Mucosa of gallbladder (tissue), 1 donor: Measurements from ENCODE around the gene WDFY4. TPM values are rescaled to one million over a fixed set of nuclear protein-coding genes. Genes with fewer than 3 reads are reported as not detected.
A peak's percentile ranks its signal among the peaks of the same experiment; 100 is the strongest.

Experiments used
- DNase-seq: peaks from one replicate; pipeline ENCODE4 v3.0.0-alpha.2; 2020; ENCODE audit warnings: low spot score
- total RNA-seq: library from RNA; stranded (reverse); gene quantifications from one replicate; pipeline ENCODE4 v1.2.1, GENCODE V29; 2021
- donor health status: DM: no; HTN: no; CAD: no.

Gene WDFY4
- total RNA-seq, 1 donor from 2014 or later, result 8.7 TPM

DNA sequence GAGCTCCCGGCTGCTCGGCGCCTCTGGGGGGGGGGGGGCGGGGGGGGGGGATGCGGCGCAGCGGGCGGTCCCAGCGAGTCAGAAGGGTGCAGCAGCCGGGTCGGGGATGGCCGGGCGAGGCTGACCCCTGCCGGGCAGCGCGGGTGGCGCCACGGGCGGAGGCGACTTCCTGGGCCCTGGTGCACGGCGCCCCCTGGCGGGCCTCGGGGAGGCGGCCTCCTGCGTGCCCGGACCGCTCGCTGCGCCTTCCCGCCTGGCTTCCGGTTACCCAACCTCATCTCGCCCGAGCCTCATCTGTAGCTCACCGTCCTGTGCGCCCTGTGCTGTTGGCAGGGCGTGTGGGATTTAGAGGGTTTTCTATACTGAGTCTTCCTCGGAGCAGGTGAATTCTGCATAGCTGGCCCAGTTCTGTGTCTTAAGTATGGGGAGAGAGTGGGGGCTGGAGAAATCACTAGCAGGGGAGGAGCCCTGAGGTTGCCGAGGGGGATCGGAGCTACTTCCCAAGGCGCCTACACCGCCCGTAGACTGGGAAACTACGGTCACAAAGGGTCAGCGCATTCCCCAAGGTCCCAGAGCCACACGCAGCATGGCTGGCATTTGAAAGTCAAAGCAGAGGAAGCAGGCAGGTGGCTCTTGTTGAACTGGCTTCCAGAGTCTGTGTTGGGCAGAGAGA is 28.3 kb upstream of the WDFY4 start:
- DNase-seq, result peak; percentile 93

DNA sequence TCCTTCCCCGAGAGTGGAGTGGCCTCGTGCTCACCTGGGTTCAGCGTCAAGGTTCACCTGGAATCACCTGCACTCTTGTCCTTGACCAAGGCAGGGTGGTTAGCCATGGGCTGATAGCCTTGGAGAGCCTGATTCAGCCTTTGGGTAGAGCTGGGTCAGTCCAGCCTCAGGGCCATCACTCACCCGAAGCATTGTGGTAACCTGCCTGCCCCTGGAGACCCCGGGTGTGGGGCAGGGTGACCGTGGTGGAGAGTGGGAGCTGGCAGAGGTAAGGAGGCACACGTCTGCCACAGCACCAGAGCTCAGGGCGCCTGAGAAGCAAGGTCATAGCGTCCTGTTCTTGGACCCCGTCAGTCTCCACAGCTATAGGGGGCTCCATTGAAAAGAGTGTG is 27.8 kb upstream of the WDFY4 start:
- DNase-seq, result no peak

DNA sequence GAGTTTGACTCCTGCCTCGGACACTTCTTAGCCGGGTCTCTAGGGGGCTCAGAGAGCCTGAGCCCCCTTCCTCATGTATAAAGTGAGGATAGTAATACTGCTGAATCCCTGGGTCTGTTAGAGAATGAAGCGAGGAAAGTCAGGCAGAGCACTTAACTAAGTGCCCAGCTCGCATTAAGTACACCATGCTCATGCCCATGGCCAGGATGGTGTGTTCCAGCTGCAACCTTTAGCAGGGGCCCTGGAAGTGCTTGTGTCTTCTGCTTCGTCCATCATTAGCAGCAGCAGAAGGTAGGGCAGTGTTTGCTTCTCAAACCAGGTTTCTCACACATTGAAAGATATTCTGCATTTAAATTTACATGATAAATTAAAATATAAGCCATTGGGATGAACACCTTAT is 27.3 kb upstream of the WDFY4 start:
- no peak for DNase-seq

DNA sequence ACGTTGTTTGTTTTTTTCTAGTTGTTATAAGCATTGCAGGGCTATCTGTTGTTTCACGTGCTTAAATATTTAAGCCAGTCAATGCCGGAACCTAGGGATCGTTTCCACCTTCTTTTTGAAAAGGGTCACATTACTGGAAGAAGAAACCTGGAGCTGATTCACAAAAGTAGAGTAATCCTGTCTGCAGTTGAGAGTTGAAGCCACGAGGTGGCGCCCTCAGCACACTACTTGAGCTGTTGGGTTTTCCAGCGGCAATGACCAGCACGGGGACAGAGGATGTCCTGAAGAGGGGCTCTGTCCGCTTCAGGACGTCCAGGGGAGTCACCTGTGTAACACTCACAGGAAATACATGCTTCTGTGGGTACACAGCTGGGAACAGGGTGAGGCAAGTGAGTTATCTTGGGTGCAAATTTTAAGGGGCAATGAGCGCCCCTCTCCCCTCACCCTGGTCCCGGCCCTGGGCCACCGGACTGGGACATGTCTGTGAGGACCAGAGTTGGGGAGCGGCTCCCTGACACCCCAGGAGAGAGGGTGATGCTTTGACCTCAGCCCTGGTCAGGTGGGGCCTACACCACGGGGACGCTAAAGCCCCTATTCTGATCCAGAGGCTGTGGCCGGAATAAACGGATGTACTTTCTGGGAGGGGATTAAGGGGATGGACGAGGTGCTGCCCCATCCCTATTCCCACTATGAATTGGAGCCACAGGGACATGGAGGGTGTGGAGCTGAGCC is 26.3 kb upstream of the WDFY4 start:
- DNase-seq, result peak; percentile 79

DNA sequence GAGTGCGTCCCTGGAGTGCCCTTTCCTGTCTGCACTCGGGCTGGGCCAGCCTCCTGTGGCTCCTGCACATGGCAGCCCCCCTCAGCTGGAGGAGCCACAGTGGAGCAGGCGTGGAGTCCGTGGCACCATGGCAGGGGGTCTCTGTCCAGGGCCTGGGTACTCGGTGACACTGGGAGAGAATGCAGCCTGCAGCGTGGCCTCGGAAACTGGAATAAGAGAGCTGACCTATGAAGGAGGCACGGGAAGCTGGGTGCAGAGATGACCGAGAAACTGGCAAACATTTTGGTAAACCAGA is 25.8 kb upstream of the WDFY4 start:
- no peak for DNase-seq

DNA sequence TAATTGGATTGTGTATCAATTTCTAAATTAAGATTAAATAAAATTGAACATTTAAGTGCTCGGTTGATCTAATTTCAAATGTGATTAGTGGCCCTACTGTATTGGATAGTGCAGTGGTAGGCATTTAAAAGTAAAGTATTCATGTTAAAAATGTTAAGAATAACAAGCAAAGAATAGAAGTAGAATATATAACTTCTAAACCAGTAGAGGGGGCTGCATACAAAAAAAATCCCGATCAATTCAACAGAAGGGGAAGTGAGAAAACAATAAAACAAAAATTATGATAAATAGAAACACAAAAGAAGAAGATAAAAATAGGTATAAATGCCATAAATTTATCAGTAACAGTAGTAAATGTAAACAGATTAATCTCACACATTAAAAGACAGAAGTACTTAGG is 24.9 kb upstream of the WDFY4 start:
- DNase-seq, result no peak

DNA sequence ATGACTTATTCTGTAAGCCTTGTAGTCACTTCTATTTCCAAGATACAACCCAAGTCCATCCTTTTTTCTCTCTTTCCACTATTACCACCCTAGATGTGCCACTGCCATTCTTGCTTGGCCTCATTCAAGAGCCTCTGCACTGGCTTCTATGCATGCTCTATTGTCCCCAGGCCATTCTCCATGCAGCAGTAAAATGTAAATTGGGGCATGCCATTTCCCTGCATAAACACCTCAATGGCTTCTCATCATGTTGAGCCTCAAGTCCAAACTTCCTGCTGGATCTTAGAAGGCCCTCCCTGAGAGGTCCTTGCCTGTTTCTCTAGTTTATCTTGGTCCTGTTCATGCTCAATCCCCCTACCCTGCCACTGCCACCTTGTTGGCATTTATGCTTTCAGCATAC is 23.2 kb upstream of the WDFY4 start:
- no peak for DNase-seq

DNA sequence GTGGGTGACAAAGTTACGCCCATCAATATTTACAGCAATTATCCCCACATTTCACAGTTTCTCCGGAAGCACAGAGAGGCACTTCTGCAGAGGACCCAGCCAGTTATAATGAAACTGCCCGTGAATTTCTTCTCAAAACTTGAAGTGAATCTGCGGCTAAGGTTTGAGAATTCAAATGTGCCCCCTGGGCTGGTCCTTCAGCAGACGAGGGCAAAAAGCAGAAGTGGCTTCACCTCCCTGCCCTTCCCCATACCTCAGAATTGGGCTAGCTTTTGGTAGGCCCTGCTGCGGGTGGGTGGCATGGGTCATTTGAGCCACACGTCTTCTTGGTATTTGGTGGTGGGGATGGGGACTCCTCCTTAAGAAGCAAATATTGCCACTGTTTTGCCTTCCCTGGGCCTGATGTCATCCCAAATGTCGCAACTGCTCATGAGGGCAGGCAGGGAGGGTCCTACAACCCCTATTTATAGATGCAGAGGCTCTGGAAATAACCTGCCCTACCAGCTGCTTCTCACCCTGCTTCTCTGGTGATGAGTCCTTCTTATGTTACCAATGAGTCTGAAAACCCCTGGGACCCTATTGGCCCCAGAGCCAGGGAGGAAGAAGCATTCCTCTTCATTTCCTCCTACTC is 16.6 kb upstream of the WDFY4 start:
- DNase-seq, result no peak

DNA sequence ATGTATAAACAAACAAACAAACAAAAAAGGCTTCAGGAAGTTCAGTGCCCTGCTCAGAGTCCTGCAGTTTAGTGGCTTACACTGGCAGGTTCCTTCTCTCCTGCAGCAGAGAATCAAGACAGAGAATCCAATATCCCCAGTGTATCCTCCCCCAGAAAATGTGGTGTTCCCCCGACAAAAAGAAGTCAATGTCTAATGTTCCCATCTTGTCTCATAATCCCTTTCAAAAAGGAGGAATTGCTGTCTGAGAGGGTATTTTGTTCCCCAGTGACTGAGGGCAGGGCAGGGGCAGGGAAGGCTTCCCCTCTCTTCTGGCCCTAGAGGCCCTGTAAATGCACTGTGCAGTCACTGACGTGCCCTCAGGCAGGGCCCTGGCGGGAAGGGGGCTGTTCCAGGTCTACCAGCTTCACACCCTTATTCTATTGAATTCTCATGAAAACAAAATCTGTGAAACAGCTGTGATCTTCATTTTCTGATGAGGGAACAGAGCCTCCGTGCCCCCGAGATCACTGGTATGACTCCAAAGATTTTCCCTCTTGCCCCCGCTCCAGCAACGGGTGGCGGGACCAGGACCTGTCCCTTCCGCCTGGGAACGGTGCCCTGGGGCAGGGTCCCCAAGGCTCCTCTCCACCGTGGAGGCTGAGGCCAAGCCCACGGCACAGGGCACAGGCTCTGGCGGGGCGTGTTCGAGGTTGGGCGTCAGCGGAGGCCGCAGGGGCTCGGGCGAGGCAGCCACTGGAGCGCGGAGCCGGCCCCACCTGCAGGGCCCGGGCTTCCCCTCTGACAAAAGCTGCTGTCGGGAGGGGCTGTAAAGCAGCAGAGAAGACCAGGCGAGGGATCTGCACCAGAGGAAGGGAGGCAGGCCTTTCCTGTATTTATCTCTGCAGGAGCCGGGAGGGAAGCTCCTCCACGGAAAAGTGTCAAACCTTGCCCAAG is 13.4 kb upstream of the WDFY4 start:
- no peak for DNase-seq

DNA sequence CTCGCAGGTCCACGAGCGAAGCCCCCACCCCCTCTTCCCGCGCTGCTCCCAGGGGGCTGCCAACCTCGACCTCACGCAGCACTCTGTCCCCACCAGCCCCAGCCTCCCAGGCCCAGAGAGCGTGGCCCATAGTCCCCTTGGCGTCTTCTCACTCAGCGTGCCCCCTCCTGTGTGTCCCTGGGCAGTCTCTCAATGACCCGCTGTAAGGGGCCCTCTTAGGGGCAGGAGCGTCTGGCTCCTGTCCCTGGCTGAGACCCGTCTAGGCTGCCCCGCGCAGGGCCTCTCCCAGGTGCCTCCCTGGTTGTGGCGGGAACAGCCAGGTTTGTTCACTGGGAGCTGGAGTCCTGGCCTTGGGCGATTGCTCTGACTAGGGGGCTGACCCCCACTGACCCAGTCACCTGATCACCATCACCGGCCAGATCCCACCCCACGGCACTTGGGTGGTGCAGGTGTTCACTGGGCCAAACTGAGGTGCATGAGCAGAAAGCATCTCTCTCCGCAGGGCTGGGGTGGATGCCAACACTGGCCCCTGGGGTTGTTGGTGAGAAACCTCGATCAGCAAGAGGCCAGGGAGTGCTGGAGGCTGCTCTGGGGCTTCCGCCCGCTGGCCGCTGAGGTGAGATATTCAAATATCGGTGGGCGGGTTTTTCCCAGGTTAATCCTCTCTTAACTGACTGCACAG is 12.6 kb upstream of the WDFY4 start:
- no peak for DNase-seq

DNA sequence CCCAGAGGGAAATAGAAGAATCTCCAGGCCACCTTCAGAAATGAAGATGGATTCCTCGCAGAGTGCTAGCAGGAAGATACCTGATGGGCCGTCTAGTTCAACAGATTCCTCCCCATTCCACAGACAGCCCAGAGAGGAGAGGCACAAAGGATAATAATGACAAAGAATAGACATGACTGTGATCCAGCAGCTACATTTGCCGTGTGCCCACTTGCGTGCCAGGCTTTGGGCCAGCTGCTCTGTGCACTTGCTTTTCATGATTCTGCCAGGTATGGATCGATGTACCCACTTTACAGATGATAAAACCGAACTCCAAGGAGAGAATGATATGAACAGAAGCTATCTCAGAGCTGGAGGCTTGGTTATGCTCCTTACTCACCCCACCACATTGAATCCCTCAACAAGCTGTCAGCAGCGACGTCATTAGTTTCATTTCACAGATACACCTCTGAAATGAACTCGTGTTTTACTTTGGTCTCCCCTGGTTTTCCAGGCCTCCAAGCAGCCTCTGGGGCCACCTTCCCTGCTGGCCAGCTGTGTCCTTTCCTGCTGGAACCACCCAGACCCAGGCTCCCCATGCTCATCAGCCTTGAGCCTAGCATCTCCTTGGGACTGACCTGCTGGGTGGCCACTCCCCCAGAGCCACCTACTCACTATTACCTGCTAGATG is 11.9 kb upstream of the WDFY4 start:
- no peak for DNase-seq

DNA sequence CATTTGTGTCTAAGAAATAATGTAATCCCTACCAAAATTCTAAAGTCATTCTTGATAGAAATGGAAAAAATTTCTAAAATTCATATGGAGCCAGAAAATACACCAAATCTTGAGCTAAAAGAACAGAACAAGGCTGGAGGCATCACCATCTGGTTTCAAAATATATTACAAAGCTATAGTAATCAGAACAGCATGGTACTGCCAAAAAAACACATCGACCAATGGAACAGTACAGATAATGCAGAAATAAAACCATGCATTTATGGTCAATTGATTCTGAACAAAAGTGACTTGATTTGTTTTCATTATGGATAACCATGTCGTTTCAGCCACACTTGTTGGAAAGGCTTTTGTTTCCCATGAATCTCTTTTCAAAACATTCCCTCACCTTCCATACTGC is 7.0 kb upstream of the WDFY4 start:
- DNase-seq, result no peak

DNA sequence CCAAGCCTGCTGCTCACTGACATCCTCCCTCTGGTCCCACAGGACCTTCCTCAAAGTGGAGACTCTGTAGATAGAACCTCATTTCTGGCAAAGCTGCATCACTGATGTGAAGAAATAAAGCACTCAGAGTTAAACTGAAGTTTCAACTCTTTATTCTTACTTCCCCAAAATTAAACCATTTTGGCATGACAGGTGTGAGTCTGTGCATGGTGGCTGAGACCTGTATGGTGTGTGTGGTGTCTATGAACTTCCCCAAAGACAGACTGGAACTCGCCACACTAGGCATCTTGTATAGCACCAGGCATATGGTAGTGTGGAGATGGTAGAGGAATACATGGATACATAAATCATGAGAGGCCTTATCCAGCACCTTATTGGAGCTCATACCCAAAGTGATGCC is 6.6 kb upstream of the WDFY4 start:
- no peak for DNase-seq

DNA sequence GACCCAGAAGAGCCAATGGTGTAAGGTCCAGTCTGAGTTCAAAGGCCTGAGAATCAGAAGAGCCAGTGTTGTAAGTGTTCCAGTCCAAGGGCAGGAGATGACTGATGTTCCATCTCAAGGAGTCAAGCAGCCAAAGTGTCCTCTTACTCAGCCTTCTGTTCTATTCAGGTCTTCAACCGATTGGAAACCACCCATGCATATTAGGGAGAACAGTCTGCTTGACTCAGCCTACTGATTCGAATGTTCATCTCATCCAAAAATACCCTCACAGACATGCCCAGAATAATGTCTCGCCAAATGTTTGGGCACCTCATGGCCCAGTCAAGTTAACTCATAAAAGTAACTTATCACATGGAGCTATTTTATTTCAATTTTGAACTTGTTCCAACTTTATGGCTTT is 2.9 kb upstream of the WDFY4 start:
- DNase-seq, result no peak

DNA sequence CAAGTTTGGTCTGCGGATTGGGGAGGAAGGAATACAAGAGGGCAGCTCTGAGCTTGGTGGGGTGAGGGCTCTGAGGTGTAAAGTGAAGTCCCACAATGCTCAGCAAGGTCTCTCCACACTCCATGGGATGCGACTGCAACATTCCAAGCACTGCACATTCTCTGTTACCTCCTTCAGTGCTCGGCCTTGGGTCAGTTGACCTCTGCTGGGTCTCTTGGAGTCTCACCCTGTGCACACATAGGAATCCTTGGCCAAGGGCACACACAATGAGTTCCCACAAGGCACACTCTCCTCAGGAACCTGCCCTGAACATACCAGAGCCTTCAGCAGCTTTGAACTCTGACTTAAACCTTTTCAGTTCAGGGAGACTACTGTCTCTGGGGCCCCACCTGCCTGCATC is 2.4 kb upstream of the WDFY4 start:
- no peak for DNase-seq

DNA sequence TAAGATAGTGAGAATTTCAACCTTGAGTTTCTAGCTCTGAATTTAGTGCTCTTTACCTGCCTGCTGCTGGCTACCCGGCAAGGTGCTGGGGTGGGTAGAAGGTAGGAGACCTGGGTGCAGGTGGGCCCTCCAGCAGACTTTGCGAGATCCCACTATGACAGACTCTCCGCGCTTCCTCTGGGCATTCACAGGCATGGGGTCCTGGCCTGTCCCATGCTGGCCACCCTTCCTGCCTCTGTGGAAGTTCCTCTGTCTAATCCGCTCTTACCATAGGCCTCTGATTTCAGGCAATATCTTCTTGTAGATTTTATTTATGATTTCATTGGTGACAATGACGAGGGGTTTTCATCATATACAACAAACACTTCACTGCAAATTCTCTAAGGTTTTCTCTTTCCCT is 1.2 kb upstream of the WDFY4 start:
- DNase-seq, result no peak

DNA sequence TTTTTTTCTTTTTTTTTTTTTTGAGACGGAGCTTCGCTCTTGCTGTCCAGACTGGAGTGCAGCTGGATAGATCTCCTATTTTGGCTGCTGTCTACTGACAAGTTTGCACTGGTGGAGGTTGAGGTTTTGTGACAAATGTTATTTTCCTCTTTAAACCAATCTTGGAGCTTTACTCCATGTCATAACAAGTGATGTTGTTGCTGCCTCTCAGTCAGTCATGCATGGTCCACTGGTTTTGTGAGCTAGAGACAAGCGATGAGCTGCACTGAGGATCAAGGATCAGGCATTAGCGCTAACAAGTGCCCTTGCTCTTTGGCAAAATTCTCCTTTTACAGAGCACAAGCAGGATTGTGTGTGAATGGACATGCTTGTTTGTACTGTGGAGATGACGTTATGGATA is 805 bp upstream of the WDFY4 start:
- DNase-seq, result no peak

DNA sequence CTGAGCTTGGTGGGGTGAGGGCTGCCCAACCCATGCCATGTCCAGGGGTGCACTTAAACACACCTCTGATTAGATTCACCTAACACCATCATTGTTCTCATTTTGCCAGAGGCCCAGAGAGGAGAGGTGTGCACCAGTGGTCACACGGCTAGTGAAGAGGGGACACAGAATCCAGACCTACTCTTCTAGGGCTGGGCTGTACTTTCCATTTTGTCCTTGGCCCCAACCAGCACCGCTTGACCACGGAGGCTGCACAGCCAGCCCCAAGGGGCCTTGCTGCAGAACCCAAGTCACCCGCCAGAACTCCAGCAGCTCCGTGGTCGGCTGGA is 246 bp upstream of the WDFY4 start:
- DNase-seq, result no peak

DNA sequence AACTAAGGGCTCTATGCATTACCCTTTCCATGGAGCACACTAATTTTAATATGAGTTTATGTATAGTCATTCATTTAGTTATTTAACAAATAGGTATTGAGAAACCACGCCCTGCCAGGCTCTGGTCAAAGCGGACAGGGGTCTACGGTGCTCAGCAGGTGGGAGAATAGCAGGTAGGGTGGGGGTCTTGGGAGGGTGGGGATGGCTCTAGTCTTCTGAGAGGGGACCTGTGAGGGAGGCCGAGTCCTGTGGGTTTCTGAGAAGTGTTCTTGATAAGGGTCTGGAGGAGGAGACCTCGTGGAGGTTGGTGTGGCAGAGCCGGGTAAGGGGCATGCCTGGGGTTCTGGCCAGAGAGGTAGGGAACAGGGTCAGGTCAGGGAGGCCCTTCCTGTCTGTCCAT is 1.1 kb downstream of the WDFY4 start:
- no peak for DNase-seq

DNA sequence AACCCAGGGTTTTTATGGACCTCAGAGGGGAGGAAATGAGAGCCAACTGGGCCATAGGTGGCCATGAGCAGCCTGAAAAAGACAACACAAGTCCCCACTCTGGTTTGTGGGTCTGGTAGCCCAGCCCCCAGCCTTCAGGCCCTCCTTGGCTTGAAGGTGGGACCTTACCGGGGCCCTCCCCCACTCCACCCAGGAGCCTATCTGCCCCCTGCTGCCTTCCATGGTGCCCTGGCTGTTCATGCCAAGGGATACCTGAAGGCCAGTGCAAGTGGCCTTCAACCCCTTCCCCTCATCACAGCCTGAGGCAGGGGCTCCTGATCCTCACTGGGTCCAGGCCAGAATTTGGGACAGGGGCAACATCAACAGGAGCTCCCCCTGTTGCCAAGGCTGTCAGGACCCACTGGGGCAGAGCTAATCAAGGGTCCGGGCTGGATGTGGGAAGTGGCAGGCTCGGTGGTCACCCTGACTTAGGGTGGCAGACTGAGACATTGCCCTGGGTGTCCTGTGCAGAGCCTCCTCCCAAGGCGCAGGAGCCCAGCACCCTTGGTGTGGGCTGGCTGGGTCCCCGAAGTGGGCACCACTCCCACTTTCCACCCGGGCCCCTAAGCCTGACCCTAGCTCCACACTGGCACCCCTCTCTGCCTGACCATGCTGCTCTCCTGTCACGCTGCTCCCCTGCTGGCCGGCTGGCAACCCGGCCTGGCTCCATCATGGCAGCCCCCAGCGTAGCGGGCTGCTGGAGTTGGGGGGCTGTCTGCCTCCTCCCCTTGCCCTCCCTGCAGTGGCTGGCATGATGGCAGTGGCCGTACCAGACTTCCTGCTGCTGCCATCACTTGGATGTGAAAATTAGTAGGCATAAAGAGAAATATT is 6.4 kb downstream of the WDFY4 start:
- DNase-seq, result no peak
